Lung (tissue), 12 donors: ENCODE data around the gene DAAM2. TPM values are rescaled to one million over a fixed set of nuclear protein-coding genes. Genes with fewer than 3 reads are reported as not detected.

Source experiments
- ATAC-seq: fragments of 200-7000 bp; cut with Tn5 transposase; one replicate; pipeline ENCODE4 v1.9.1; 2020; ENCODE audit warnings: moderate number of reproducible peaks; ENCODE audit not compliant: insufficient read depth, low FRiP score
- DNase-seq, 3 donors: peaks; one replicate each; pipeline ENCODE4 v3.0.0-alpha.2; 2013 to 2017
- H3K27ac ChIP-seq, 2 donors: one replicate each; pipeline ENCODE4 v1.5.1; 2013; ENCODE audit warnings: mild to moderate bottlenecking in 2 of 2, moderate library complexity in 2 of 2, control low read depth in 1 of 2, inconsistent platforms in 1 of 2, low read depth in 1 of 2, low read length in 1 of 2
- H3K27me3 ChIP-seq, 3 donors: one replicate each; pipeline ENCODE4 v1.5.1; 2013; ENCODE audit warnings: low read length in 2 of 3; ENCODE audit not compliant: control insufficient read depth in 3 of 3, insufficient read depth in 3 of 3
- H3K36me3 ChIP-seq, 4 donors: one replicate each; pipeline ENCODE4 v1.5.1; 2013; ENCODE audit warnings: low read length in 4 of 4, mild to moderate bottlenecking in 1 of 4, moderate library complexity in 1 of 4; ENCODE audit not compliant: control insufficient read depth in 4 of 4, insufficient read depth in 4 of 4
- H3K4me1 ChIP-seq, 5 donors: one replicate each; pipeline ENCODE4 v1.5.1; 2013; ENCODE audit warnings: low read length in 5 of 5, mild to moderate bottlenecking in 2 of 5, moderate library complexity in 1 of 5; ENCODE audit not compliant: control insufficient read depth in 5 of 5, insufficient read depth in 5 of 5
- H3K4me3 ChIP-seq: one replicate; pipeline ENCODE4 v1.5.1; 2013; ENCODE audit warnings: mild to moderate bottlenecking, control low read depth, moderate library complexity
- H3K9ac ChIP-seq, 2 donors: one replicate each; pipeline ENCODE4 v1.5.1; 2013; ENCODE audit warnings: low read length in 2 of 2, control low read depth in 1 of 2; ENCODE audit not compliant: insufficient read depth in 1 of 2
- H3K9me3 ChIP-seq, 4 donors: one replicate each; pipeline ENCODE4 v1.5.1; 2013; ENCODE audit warnings: low read length in 3 of 4, mild to moderate bottlenecking in 1 of 4, moderate library complexity in 1 of 4; ENCODE audit not compliant: control insufficient read depth in 4 of 4, insufficient read depth in 3 of 4
- WGBS, 2 donors: extraction: QIAGEN DNeasy Blood & Tissue Kit; methylation state at CpG; one replicate each; pipeline ENCODE4 v1.1.7; 2013; 5-methylcytosine and 5-hydroxymethylcytosine counted together
- polyA plus RNA-seq, 2 donors: library from polyadenylated mRNA; stranded (reverse); fragments of 200-250 nt; gene quantifications; one replicate each; pipeline ENCODE4 v1.2.1, GENCODE V29; 2013
- total RNA-seq, 2 donors: library from RNA; depleted of rRNA in 1 of 2; stranded (reverse); fragments of >200 nt in 1 of 2; gene quantifications; one replicate each; pipeline ENCODE4 v1.2.1, GENCODE V29; 2014 to 2021
- TF ChIP-seq, protein P1 (sequence below): IDR thresholded peaks from 2 replicates; pipeline ENCODE4 v1.5.1; 2012; ENCODE audit warnings: mild to moderate bottlenecking; ENCODE audit errors: control extremely low read depth, extremely low read depth
- donor health status: control.
- donor health status: control.
- donor health status: Bipolar disorder and iron deficiency.
- donor health status: healthy.
- donor health status: DM: yes; HTN: yes; CAD: no.

The DAAM2 gene
- total and polyA plus RNA-seq, 4 donors: 13.6 to 43.0 (median 28.5) TPM

DNA sequence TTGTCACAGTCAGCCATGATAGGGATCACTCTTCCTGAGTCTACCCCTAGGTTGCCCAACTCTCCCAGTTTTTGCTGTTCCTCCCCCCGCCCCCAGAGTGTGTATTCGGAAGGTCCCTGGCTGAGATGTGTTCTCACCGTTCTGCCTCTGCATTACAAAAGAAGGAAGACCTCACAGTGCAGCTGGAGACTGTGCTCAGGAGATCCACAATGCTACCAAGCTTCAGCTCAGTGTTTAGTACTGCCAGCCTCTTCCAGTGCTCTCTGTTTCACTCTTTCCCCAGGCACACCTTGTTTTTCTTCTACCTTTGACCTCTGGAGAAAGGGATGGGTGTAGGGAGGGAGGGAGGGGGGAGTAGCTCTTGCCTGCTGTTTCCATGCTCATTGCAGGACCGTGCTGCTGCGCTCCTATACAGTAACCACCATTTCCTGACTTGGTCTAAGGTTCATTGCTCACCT, 155.5 kb downstream of the DAAM2 start:
- ATAC-seq (no peak), DNase-seq (no peak)
- H3K9me3 ChIP-seq: no peaks in the 10 kb centered on the region
- TF ChIP-seq, protein P1, sequence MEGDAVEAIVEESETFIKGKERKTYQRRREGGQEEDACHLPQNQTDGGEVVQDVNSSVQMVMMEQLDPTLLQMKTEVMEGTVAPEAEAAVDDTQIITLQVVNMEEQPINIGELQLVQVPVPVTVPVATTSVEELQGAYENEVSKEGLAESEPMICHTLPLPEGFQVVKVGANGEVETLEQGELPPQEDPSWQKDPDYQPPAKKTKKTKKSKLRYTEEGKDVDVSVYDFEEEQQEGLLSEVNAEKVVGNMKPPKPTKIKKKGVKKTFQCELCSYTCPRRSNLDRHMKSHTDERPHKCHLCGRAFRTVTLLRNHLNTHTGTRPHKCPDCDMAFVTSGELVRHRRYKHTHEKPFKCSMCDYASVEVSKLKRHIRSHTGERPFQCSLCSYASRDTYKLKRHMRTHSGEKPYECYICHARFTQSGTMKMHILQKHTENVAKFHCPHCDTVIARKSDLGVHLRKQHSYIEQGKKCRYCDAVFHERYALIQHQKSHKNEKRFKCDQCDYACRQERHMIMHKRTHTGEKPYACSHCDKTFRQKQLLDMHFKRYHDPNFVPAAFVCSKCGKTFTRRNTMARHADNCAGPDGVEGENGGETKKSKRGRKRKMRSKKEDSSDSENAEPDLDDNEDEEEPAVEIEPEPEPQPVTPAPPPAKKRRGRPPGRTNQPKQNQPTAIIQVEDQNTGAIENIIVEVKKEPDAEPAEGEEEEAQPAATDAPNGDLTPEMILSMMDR: no peak
- 62 to 69% methylated on average over 5 of the region's 5 CpGs for WGBS, 2 donors
- no peak overlapping the region for H3K4me3 ChIP-seq
- peaks cover 0 to 11% (median 1%) of the 10 kb centered on the region in 5 donors for H3K4me1 ChIP-seq
- H3K9ac ChIP-seq: no peak overlapping the region
- no peaks in the 10 kb centered on the region for H3K27me3 ChIP-seq
- no peak overlapping the region for H3K27ac ChIP-seq
- H3K36me3 ChIP-seq: no peaks in the 10 kb centered on the region

GRCh38 chr6:39948199-39948791, 156.1 kb downstream of the DAAM2 start:
- Histone ChIP-seq H3K9me3 (no peaks in the 10 kb centered on the region), H3K36me3 (no peaks in the 10 kb centered on the region), H3K4me3 (no peak overlapping the region), H3K4me1 (peaks cover 0 to 11% (median 1%) of the 10 kb centered on the region in 5 donors), H3K27me3 (no peaks in the 10 kb centered on the region), H3K27ac (no peak overlapping the region), H3K9ac (no peak overlapping the region)
- DNase-seq: no peak
- TF ChIP-seq, protein P1: no peak
- ATAC-seq: no peak
- 75 to 78% methylated on average over 5 of the region's 5 CpGs for WGBS, 2 donors

- no peaks in the 10 kb centered on the region for H3K27me3 ChIP-seq
- H3K27ac ChIP-seq: no peak overlapping the region
- no peak for ATAC-seq
- H3K9ac ChIP-seq: no peak overlapping the region
- no peaks in the 10 kb centered on the region for H3K9me3 ChIP-seq
- no peak overlapping the region for H3K4me3 ChIP-seq
- H3K4me1 ChIP-seq: peaks cover 0 to 11% (median 1%) of the 10 kb centered on the region in 5 donors
- no peaks in the 10 kb centered on the region for H3K36me3 ChIP-seq
- TF ChIP-seq, protein P1: no peak
- DNase-seq: no peak
Observed at GRCh38 chr6:39950125-39950720, 158.0 kb downstream of the DAAM2 start.

DNA sequence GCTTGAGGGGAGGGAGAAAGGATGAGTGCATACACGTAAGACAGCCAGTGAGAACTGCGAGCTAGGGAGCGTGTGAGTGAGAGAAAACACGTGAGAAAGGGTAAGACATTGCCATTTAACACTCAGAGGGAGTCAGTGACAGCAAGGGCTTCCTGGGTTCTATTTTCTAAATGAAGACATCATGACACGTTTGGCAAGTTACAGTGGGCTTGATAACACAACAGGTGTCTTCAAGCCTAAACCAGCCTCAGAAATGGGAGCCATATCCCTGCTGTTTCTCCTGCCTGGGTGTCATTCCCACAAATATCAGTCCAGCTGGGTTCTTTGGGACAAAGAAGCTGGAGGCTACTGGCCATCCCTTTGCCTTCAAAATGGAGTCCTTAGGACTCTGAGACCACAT, 159.0 kb downstream of the DAAM2 start:
- no peak overlapping the region for H3K27ac ChIP-seq

More for the DNA sequence above, 159.0 kb downstream of the DAAM2 start:
- no peak overlapping the region for H3K9ac ChIP-seq
- H3K27me3 ChIP-seq: no peaks in the 10 kb centered on the region
- TF ChIP-seq, protein P1: no peak
- ATAC-seq (no peak), DNase-seq (no peak)
- H3K9me3 ChIP-seq: no peaks in the 10 kb centered on the region
- no peak overlapping the region for H3K4me3 ChIP-seq
- H3K36me3 ChIP-seq: no peaks in the 10 kb centered on the region
- H3K4me1 ChIP-seq: peaks cover 0 to 11% (median 1%) of the 10 kb centered on the region in 5 donors
- WGBS, 2 donors: 80 to 86% methylated on average over 5 of the region's 5 CpGs
